H1 (cell line): ENCODE measurements around the gene KLB. TPM values are rescaled to one million over a fixed set of nuclear protein-coding genes. Genes with fewer than 3 reads are reported as not detected.

Experiments used
- ASH2L ChIP-seq: fragments of 200-600, 300-600 bp; sonication (generic); IDR thresholded peaks from one replicate; pipeline ENCODE4 v1.7.1; 2017; ENCODE audit warnings: low read length
- BACH1 ChIP-seq: IDR thresholded peaks from 2 replicates; pipeline ENCODE4 v1.6.1; 2012; ENCODE audit warnings: low read length, improper control_type of control experiment
- BCL11A ChIP-seq, 2 experiments: IDR thresholded peaks; one replicate each; pipeline ENCODE4 v1.6.1; 2011; ENCODE audit warnings: low read depth in 2 of 2, low read length in 2 of 2, mild to moderate bottlenecking in 2 of 2
- BRCA1 ChIP-seq: IDR thresholded peaks from 2 replicates; pipeline ENCODE4 v1.6.1; 2012; ENCODE audit warnings: low read depth, low read length, improper control_type of control experiment
- CBX5 ChIP-seq: fragments of 300-800, 300-1000 bp; sonication (generic); IDR thresholded peaks from 2 replicates; pipeline ENCODE4 v1.7.1; 2016; ENCODE audit warnings: antibody characterized with exemption, low read length, low read depth
- CBX8 ChIP-seq: fragments of 300-800, 300-1000 bp; sonication (generic); IDR thresholded peaks from 2 replicates; pipeline ENCODE4 v1.7.1; 2016; ENCODE audit warnings: low read depth, low read length, borderline replicate concordance
- CREB1 ChIP-seq: IDR thresholded peaks from 2 replicates; pipeline ENCODE4 v1.6.1; 2012; ENCODE audit warnings: inconsistent platforms
- EGR1 ChIP-seq: IDR thresholded peaks from 2 replicates; pipeline ENCODE4 v1.6.1; 2011; ENCODE audit warnings: low read depth, low read length, borderline replicate concordance
- EZH2 ChIP-seq: fragments of 200-600 bp; sonication (generic); IDR thresholded peaks from 2 replicates; pipeline ENCODE4 v1.7.1; 2012; ENCODE audit warnings: low read depth, mild to moderate bottlenecking, moderate library complexity, low read length, inconsistent platforms; ENCODE audit not compliant: severe bottlenecking
- GABPA ChIP-seq: IDR thresholded peaks from 2 replicates; pipeline ENCODE4 v1.6.1; 2011; ENCODE audit warnings: mild to moderate bottlenecking, low read length, moderate library complexity, borderline replicate concordance; ENCODE audit not compliant: insufficient read depth
- GTF2F1 ChIP-seq: IDR thresholded peaks from 2 replicates; pipeline ENCODE4 v1.6.1; 2012; ENCODE audit warnings: low read depth, low read length, improper control_type of control experiment, borderline replicate concordance
- HDAC2 ChIP-seq, 2 experiments: fragments of 300-600 bp in 1 of 2; sonication (generic) in 1 of 2; IDR thresholded peaks; 2 replicates each; pipeline ENCODE4 v1.6.1; 2011 to 2012; ENCODE audit warnings: low read depth in 2 of 2, low read length in 2 of 2, mild to moderate bottlenecking in 2 of 2, moderate library complexity in 2 of 2, borderline replicate concordance in 1 of 2, inconsistent platforms in 1 of 2
- HDAC6 ChIP-seq: IDR thresholded peaks from one replicate; pipeline ENCODE4 v1.7.1; 2012; ENCODE audit warnings: low read depth, mild to moderate bottlenecking, inconsistent platforms, low read length, moderate library complexity
- JUN ChIP-seq: IDR thresholded peaks from 2 replicates; pipeline ENCODE4 v1.6.1; 2011; ENCODE audit warnings: low read depth, mild to moderate bottlenecking, improper control_type of control experiment, low read length
- NRF1 ChIP-seq: IDR thresholded peaks from 2 replicates; pipeline ENCODE4 v1.6.1; 2011; ENCODE audit warnings: mild to moderate bottlenecking, low read depth, low read length, improper control_type of control experiment
- RBBP5 ChIP-seq: IDR thresholded peaks from 2 replicates; pipeline ENCODE4 v1.7.1; 2012; ENCODE audit warnings: low read depth, mild to moderate bottlenecking, inconsistent platforms, low read length, moderate library complexity, borderline replicate concordance
- RNF2 ChIP-seq: fragments of 200-900, 300-1000 bp; sonication (generic); IDR thresholded peaks from 2 replicates; pipeline ENCODE4 v1.7.1; 2016; ENCODE audit warnings: borderline replicate concordance, low read depth, mild to moderate bottlenecking, antibody characterized with exemption, low read length; ENCODE audit not compliant: poor library complexity, severe bottlenecking; ENCODE audit errors: missing control alignments
- SIX5 ChIP-seq: IDR thresholded peaks from 2 replicates; pipeline ENCODE4 v1.6.1; 2011; ENCODE audit warnings: mild to moderate bottlenecking, low read depth, low read length
- SP2 ChIP-seq: IDR thresholded peaks from 2 replicates; pipeline ENCODE4 v1.6.1; 2012; ENCODE audit warnings: mild to moderate bottlenecking, low read length, inconsistent platforms
- SP4 ChIP-seq: IDR thresholded peaks from 2 replicates; pipeline ENCODE4 v1.6.1; 2012; ENCODE audit warnings: low read length, inconsistent platforms
- TBP ChIP-seq: IDR thresholded peaks from 2 replicates; pipeline ENCODE4 v1.6.1; 2011; ENCODE audit warnings: low read depth, low read length, improper control_type of control experiment
- polyA plus RNA-seq, 7 experiments: library from polyadenylated mRNA; depleted of rRNA in 3 of 7; stranded (reverse) in 5 of 7; unstranded in 2 of 7; fragments of >200 nt in 5 of 7; fragments of 200-250 nt in 2 of 7; gene quantifications; 1 replicate in 5 of 7; 2 replicates in 1 of 7; 4 replicates in 1 of 7; pipeline versions ENCODE4 v1.2.1 to v1.2.3, GENCODE V29; 2011 to 2013; ENCODE audit warnings: missing spikeins in 2 of 7, mixed read lengths in 2 of 7
- total RNA-seq: library from RNA; stranded (reverse); fragmentation: NEBNext Ultra II Directional; extraction: Animal tissue kit (Norgen Biotek cat#: 25700); gene quantifications from 2 replicates; pipeline ENCODE4 v1.2.1, GENCODE V29; 2021
- TF ChIP-seq, protein P1 (sequence below): IDR thresholded peaks from 2 replicates; pipeline ENCODE4 v1.6.1; 2011; ENCODE audit warnings: low read length, improper control_type of control experiment

The KLB gene
- total and polyA plus RNA-seq, 2 of the 8 experiments (the other 6 are each of a cell fraction or from before 2014, with no cell fraction given): 0.03 TPM; not detected in 1

DNA sequence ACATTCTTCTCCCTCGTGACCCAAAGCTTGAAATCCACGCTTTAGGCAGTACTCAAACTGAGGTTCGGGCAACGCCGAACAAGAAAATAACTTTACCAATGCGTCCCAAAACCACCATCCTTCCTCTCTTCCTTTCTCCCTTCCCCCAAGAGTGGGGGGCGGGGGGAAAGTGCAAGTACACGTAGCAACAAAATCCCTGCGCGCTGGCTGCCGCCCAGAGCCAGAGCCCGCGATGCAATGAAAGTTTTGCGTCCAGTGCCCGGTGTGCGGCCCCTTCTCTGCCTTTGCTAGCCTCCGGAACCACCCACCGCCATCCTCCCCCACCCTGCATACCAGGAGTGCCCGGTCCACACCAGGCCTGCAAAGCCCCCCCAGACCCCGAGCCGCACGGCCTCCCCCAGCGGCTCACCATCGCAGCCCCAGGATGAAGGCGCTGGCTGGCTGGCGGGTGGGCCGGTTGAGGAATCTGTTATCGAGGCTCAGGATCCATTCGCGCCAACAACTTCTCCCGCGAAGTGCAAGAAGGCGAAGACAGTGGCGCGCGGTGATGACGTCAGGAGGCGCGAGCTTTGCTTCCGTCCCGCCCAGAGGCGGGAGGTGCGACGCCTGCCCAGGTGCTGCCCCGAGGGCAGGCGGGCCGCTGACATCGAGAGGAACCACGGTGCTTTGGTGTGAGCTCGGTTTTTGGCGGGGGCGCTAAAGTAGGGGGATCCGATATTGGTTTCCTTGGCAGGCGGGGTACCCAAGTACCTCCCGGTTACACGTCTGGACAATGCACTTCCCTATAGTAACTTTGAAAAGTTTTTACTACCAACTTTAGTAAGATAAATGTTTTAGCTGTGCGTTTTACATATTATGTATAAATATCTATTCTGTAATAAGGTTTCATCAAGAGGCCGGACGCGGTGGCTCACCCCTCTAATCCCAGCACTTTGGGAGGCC lies 40.6 kb upstream of the KLB start, which contains the start of gene RFC1 (continued):
- TF ChIP-seq HDAC6: no peak
- 0 out of 2 replicates have a peak, but pooled peaks have one; percentile 7 for TF ChIP-seq EGR1
- TF ChIP-seq SP4: peak; percentile 85; the same call in 1 of the 2 replicates
- TF ChIP-seq SIX5: no peak
- TF ChIP-seq, protein P1, sequence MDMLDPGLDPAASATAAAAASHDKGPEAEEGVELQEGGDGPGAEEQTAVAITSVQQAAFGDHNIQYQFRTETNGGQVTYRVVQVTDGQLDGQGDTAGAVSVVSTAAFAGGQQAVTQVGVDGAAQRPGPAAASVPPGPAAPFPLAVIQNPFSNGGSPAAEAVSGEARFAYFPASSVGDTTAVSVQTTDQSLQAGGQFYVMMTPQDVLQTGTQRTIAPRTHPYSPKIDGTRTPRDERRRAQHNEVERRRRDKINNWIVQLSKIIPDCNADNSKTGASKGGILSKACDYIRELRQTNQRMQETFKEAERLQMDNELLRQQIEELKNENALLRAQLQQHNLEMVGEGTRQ: no peak
- TF ChIP-seq CREB1: peak; percentile 98
- peak; percentile 89 for TF ChIP-seq RBBP5
- no peak for TF ChIP-seq NRF1
- TF ChIP-seq JUN: no peak
- no peak for TF ChIP-seq CBX8
- peak; percentile 68; the same call in 1 of the 2 replicates for TF ChIP-seq TBP
- TF ChIP-seq BRCA1: no peak; the same call in 1 of the 2 replicates
- TF ChIP-seq EZH2: no peak
- no peak for TF ChIP-seq SP2
- peak; percentile 45; the same call in 1 of the 2 replicates for TF ChIP-seq GTF2F1
- TF ChIP-seq BCL11A (IDR thresholded peaks at IDR 0.05; ENCODE audit: low read depth in 2 of 2, low read length in 2 of 2): no peak
- no peak for TF ChIP-seq RNF2
- no peak for TF ChIP-seq CBX5
- TF ChIP-seq ASH2L: peak; percentile 89
- peak in 1 of 2 experiments; percentile 96; a peak in 2 of 4 replicates for TF ChIP-seq HDAC2 (IDR thresholded peaks at IDR 0.05; ENCODE audit: borderline replicate concordance in 1 of 2, low read depth in 2 of 2, low read length in 2 of 2)
- TF ChIP-seq GABPA: no peak
- TF ChIP-seq BACH1: no peak
